Tibial nerve (tissue), 4 donors: ENCODE data around the gene CTSO. TPM values are rescaled to one million over a fixed set of nuclear protein-coding genes. Genes with fewer than 3 reads are reported as not detected.

Experiments
- DNase-seq, 2 donors: peaks; one replicate each; pipeline ENCODE4 v3.0.0-alpha.2; 2019; ENCODE audit warnings: low spot score in 2 of 2
- H3K27ac ChIP-seq, 4 donors: fragments of 200-600 bp; sonication (generic) in 3 of 4; one replicate each; pipeline ENCODE4 v1.5.1; 2017 to 2019; ENCODE audit warnings: mild to moderate bottlenecking in 1 of 4
- H3K27me3 ChIP-seq, 2 donors: fragments of 200-600 bp; sonication (generic) in 1 of 2; one replicate each; pipeline versions ENCODE4 v1.5.1 to v1.6.0; 2017 to 2019
- H3K36me3 ChIP-seq, 3 donors: fragments of 200-600 bp; sonication (generic); one replicate each; pipeline ENCODE4 v1.5.1; 2018 to 2019
- H3K4me1 ChIP-seq, 4 donors: fragments of 200-600 bp; sonication (generic) in 3 of 4; one replicate each; pipeline ENCODE4 v1.5.1; 2017 to 2019
- H3K4me3 ChIP-seq, 4 donors: fragments of 200-600 bp; sonication (generic) in 3 of 4; one replicate each; pipeline ENCODE4 v1.5.1; 2017 to 2019; ENCODE audit warnings: mild to moderate bottlenecking in 1 of 4, moderate library complexity in 1 of 4
- H3K9me3 ChIP-seq, 4 donors: fragments of 200-600 bp; sonication (generic) in 3 of 4; one replicate each; pipeline ENCODE4 v1.5.1; 2017 to 2019
- EP300 ChIP-seq, 2 donors: sonication (generic); formaldehyde crosslinking; IDR thresholded peaks; one replicate each; pipeline ENCODE4 v1.6.1; 2017; ENCODE audit warnings: antibody characterized with exemption in 2 of 2, mild to moderate bottlenecking in 1 of 2
- POLR2A ChIP-seq, 2 donors: fragments of 450-650 bp; IDR thresholded peaks; one replicate each; pipeline ENCODE4 v1.6.1; 2017; ENCODE audit warnings: antibody characterized with exemption in 2 of 2, mild to moderate bottlenecking in 2 of 2, moderate library complexity in 2 of 2
- whole genome bisulfite sequencing, 2 donors: methylation state at CpG; one replicate each; pipeline ENCODE4 v1.1.5; 2018; 5-methylcytosine and 5-hydroxymethylcytosine counted together
- total RNA-seq, 4 donors: library from RNA; depleted of rRNA; stranded (reverse); fragments of >200 nt; gene quantifications; one replicate each; pipeline ENCODE4 v1.1.0, GENCODE V29; 2016
- TF ChIP-seq, protein P1 (sequence below), 5 experiments: fragments of 200-600 bp in 3 of 5; fragments of 450-650 bp in 2 of 5; sonication (generic) in 3 of 5; IDR thresholded peaks; one replicate each; pipeline ENCODE4 v1.5.1; 2016 to 2019; ENCODE audit warnings: antibody characterized with exemption in 5 of 5, mild to moderate bottlenecking in 3 of 5, moderate library complexity in 2 of 5

CTSO gene
- total RNA-seq, 4 donors from 2014 or later, result 8.7 to 30.2 (median 26.1) TPM

DNA sequence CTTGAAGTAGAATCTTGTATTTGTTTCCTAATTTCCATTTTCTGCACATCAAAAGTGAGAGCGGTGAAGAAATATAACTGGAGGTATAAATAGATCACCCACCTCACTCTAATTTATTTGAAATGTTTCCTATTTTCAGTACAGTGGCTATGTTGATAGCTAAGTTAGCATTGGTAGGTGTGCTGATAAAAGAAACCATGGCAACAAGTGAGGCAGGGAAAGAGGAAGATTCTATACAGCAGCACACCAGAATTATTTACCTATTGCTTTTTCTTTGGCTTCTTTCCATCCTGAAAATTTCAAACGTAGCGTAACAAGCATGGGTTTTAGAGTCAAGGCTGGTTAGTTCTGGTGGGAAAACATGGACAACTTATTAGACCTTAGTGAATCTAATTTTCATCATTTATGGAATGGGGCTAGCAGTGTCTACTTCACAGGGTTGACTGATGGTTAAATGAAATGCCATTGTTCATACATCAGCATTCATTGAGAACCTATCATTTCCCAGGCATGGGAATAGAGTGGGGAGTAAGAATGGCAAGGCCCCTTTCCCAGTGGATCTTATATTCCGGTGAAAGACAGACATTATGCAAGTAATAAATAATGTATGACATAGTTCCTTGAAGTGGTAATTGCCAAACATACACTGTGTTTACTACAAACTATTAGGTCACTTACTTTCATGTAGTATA is 30.6 kb upstream of the CTSO start:
- H3K4me1 ChIP-seq, result no peaks in the 10 kb centered on the region
- no peak overlapping the region for H3K4me3 ChIP-seq
- WGBS, 2 donors, result 83 to 86% methylated on average over 4 of the region's 4 CpGs
- peaks cover 0 to under 1% (median 0%) of the 10 kb centered on the region in 4 donors for H3K9me3 ChIP-seq
- H3K27ac ChIP-seq, result no peak overlapping the region
- no peak for DNase-seq
- no peaks in the 10 kb centered on the region for H3K27me3 ChIP-seq
- H3K36me3 ChIP-seq, result no peaks in the 10 kb centered on the region
- TF ChIP-seq EP300 (IDR thresholded peaks at IDR 0.05), result no peak
- no peak for TF ChIP-seq POLR2A (IDR thresholded peaks at IDR 0.05)
- TF ChIP-seq, protein P1, sequence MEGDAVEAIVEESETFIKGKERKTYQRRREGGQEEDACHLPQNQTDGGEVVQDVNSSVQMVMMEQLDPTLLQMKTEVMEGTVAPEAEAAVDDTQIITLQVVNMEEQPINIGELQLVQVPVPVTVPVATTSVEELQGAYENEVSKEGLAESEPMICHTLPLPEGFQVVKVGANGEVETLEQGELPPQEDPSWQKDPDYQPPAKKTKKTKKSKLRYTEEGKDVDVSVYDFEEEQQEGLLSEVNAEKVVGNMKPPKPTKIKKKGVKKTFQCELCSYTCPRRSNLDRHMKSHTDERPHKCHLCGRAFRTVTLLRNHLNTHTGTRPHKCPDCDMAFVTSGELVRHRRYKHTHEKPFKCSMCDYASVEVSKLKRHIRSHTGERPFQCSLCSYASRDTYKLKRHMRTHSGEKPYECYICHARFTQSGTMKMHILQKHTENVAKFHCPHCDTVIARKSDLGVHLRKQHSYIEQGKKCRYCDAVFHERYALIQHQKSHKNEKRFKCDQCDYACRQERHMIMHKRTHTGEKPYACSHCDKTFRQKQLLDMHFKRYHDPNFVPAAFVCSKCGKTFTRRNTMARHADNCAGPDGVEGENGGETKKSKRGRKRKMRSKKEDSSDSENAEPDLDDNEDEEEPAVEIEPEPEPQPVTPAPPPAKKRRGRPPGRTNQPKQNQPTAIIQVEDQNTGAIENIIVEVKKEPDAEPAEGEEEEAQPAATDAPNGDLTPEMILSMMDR (IDR thresholded peaks at IDR 0.05), result no peak

- no peak for DNase-seq
- WGBS, 2 donors, result 52% methylated on average over 2 of the region's 2 CpGs
- H3K4me1 ChIP-seq, result no peaks in the 10 kb centered on the region
- no peak overlapping the region for H3K4me3 ChIP-seq
- no peak overlapping the region for H3K27ac ChIP-seq
- TF ChIP-seq, protein P1 (IDR thresholded peaks at IDR 0.05), result no peak
- TF ChIP-seq EP300 (IDR thresholded peaks at IDR 0.05) (no peak), POLR2A (IDR thresholded peaks at IDR 0.05) (no peak)
- no peaks in the 10 kb centered on the region for H3K27me3 ChIP-seq
- H3K36me3 ChIP-seq, result no peaks in the 10 kb centered on the region
- peaks cover 0 to 6% (median 3%) of the 10 kb centered on the region in 4 donors for H3K9me3 ChIP-seq
Measured at GRCh38 chr4:155982736-155983385, 29.2 kb upstream of the CTSO start.

DNA sequence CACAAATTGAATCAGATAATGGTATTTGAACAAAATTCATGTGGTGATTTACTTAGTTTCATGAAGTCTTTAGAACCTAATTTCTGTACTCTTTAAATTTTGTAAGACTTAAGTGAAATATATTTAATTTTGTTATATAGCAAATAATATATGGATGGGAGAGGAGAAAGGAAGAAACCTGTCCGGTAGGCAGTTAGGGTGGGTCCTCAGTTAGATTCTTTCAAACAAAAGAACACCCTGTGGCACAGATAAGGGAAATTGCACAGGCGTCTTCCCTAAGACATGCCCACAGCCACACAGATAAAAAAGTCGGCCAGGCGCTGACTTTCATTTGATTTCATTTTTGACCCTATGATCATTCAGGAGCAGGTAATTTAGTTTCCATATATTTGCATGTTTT is 25.1 kb upstream of the CTSO start:
- peaks cover 0 to 6% (median 3%) of the 10 kb centered on the region in 4 donors for H3K9me3 ChIP-seq
- 85 to 97% methylated on average over 4 of the region's 4 CpGs for WGBS, 2 donors
- DNase-seq, result no peak

DNA sequence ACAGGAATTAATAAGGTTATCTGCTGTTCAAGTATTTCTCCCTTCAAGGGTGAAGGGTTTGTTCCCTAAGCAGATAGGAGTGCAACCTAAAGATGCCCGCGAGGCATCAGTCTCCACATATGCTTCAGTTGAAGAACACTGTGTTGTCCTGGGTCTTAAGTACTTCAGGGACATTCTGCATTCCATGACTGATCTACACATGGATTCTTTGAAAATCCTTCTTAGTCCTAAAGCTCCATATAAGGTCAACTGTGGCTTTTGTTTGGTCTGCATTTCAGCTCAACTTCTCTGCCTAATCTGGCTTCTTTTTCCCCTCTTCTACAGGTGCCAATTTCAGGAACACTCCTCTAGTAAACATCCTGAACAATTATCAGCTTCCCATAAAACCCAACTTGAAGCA is 21.8 kb upstream of the CTSO start:
- Histone ChIP-seq H3K9me3 (peaks cover 0 to 6% (median 3%) of the 10 kb centered on the region in 4 donors), H3K27me3 (no peaks in the 10 kb centered on the region), H3K4me3 (no peak overlapping the region), H3K36me3 (no peaks in the 10 kb centered on the region), H3K27ac (no peak overlapping the region), H3K4me1 (no peaks in the 10 kb centered on the region)
- no peak for TF ChIP-seq POLR2A (IDR thresholded peaks at IDR 0.05)
- WGBS, 2 donors, result 85 to 98% methylated on average over 2 of the region's 2 CpGs
- no peak for DNase-seq

More for the DNA sequence above, 25.1 kb upstream of the CTSO start:
- H3K4me3 ChIP-seq, result no peak overlapping the region
- no peaks in the 10 kb centered on the region for H3K4me1 ChIP-seq
- H3K36me3 ChIP-seq, result no peaks in the 10 kb centered on the region
- H3K27me3 ChIP-seq, result no peaks in the 10 kb centered on the region
- TF ChIP-seq, protein P1 (IDR thresholded peaks at IDR 0.05), result no peak
- TF ChIP-seq EP300 (IDR thresholded peaks at IDR 0.05), result no peak
- no peak overlapping the region for H3K27ac ChIP-seq

GRCh38 chr4:155974996-155975395 is 21.3 kb upstream of the CTSO start:
- Histone ChIP-seq H3K36me3 (no peaks in the 10 kb centered on the region), H3K9me3 (peaks cover 0 to 6% (median 3%) of the 10 kb centered on the region in 4 donors), H3K4me1 (no peaks in the 10 kb centered on the region), H3K27me3 (no peaks in the 10 kb centered on the region), H3K27ac (no peak overlapping the region), H3K4me3 (no peak overlapping the region)
- TF ChIP-seq EP300 (IDR thresholded peaks at IDR 0.05), result no peak
- TF ChIP-seq, protein P1 (IDR thresholded peaks at IDR 0.05), result no peak
- TF ChIP-seq POLR2A (IDR thresholded peaks at IDR 0.05), result no peak
- no peak for DNase-seq
- WGBS, 2 donors, result 31 to 32% methylated on average over 3 of the region's 3 CpGs
